ENCODE data around the gene KIAA2012. TPM values are rescaled to one million over a fixed set of nuclear protein-coding genes. Genes with fewer than 3 reads are reported as not detected.
A peak's percentile ranks its signal among the peaks of the same experiment; 100 is the strongest.

KIAA2012 gene
- total RNA-seq, 1 donor from 2014 or later = not detected

- no peak overlapping the region for H3K27ac Mint-ChIP-seq
- no peaks in the 10 kb centered on the region for H3K36me3 Mint-ChIP-seq (ENCODE audit: low read depth)
- intact Hi-C loops (cut with micrococcal nuclease) = no loop called here
- no peak overlapping the region for H3K4me3 Mint-ChIP-seq
- peaks cover 11% of the 10 kb centered on the region for H3K27me3 Mint-ChIP-seq (ENCODE audit: insufficient read depth)
- H3K4me1 Mint-ChIP-seq (ENCODE audit: low read depth) = no peaks in the 10 kb centered on the region
- DNase-seq (ENCODE audit: low spot score) = no peak
- no peaks in the 10 kb centered on the region for H3K9me3 Mint-ChIP-seq
Observed at GRCh38 chr2:202101026-202101579, 28.0 kb downstream of the KIAA2012 start.

GRCh38 chr2:202102425-202103000 is 29.5 kb downstream of the KIAA2012 start:
- no peaks in the 10 kb centered on the region for H3K4me1 Mint-ChIP-seq (ENCODE audit: low read depth)

GRCh38 chr2:202104286-202104870 is 31.3 kb downstream of the KIAA2012 start:
- Mint-ChIP-seq H3K36me3 (ENCODE audit: low read depth) (no peaks in the 10 kb centered on the region), H3K4me1 (ENCODE audit: low read depth) (no peaks in the 10 kb centered on the region), H3K27me3 (ENCODE audit: insufficient read depth) (peaks cover 11% of the 10 kb centered on the region), H3K27ac (no peak overlapping the region), H3K9me3 (no peaks in the 10 kb centered on the region), H3K4me3 (no peak overlapping the region)
- intact Hi-C loops (cut with micrococcal nuclease) = loop anchor here (1.0 kb wide), 1 partner anchor 74 kb away; no protein-coding TSS in a partner anchor
- peak; percentile 8 for DNase-seq (ENCODE audit: low spot score)

More at GRCh38 chr2:202102425-202103000, 29.5 kb downstream of the KIAA2012 start:
- DNase-seq (ENCODE audit: low spot score) = no peak
- intact Hi-C loops (cut with micrococcal nuclease) = no loop called here
- no peaks in the 10 kb centered on the region for H3K36me3 Mint-ChIP-seq (ENCODE audit: low read depth)
- H3K9me3 Mint-ChIP-seq = no peaks in the 10 kb centered on the region
- peaks cover 11% of the 10 kb centered on the region for H3K27me3 Mint-ChIP-seq (ENCODE audit: insufficient read depth)
- H3K4me3 Mint-ChIP-seq = no peak overlapping the region
- H3K27ac Mint-ChIP-seq = no peak overlapping the region

GRCh38 chr2:202105025-202105424 is 32.0 kb downstream of the KIAA2012 start:
- no peak overlapping the region for H3K27ac Mint-ChIP-seq
- H3K9me3 Mint-ChIP-seq = no peaks in the 10 kb centered on the region
- intact Hi-C loops (cut with micrococcal nuclease) = no loop called here

GRCh38 chr2:202108345-202108744 is 35.3 kb downstream of the KIAA2012 start:
- no peak overlapping the region for H3K27ac Mint-ChIP-seq
- H3K4me3 Mint-ChIP-seq = no peak overlapping the region
- intact Hi-C loops (cut with micrococcal nuclease) = no loop called here
- no peak for DNase-seq (ENCODE audit: low spot score)
- no peaks in the 10 kb centered on the region for H3K36me3 Mint-ChIP-seq (ENCODE audit: low read depth)
- peaks cover 9% of the 10 kb centered on the region for H3K27me3 Mint-ChIP-seq (ENCODE audit: insufficient read depth)
- H3K4me1 Mint-ChIP-seq (ENCODE audit: low read depth) = no peaks in the 10 kb centered on the region
- no peaks in the 10 kb centered on the region for H3K9me3 Mint-ChIP-seq

More at GRCh38 chr2:202105025-202105424, 32.0 kb downstream of the KIAA2012 start:
- Mint-ChIP-seq H3K4me1 (ENCODE audit: low read depth) (no peaks in the 10 kb centered on the region), H3K27me3 (ENCODE audit: insufficient read depth) (peaks cover 11% of the 10 kb centered on the region), H3K36me3 (ENCODE audit: low read depth) (no peaks in the 10 kb centered on the region), H3K4me3 (no peak overlapping the region)
- no peak for DNase-seq (ENCODE audit: low spot score)

- no peaks in the 10 kb centered on the region for H3K36me3 Mint-ChIP-seq (ENCODE audit: low read depth)
- DNase-seq (ENCODE audit: low spot score) = no peak
- intact Hi-C loops (cut with micrococcal nuclease) = no loop called here
- no peak overlapping the region for H3K4me3 Mint-ChIP-seq
- peaks cover 7% of the 10 kb centered on the region for H3K27me3 Mint-ChIP-seq (ENCODE audit: insufficient read depth)
- H3K27ac Mint-ChIP-seq = no peak overlapping the region
- H3K9me3 Mint-ChIP-seq = no peaks in the 10 kb centered on the region
- no peaks in the 10 kb centered on the region for H3K4me1 Mint-ChIP-seq (ENCODE audit: low read depth)
Observed at GRCh38 chr2:202109139-202109736, 36.2 kb downstream of the KIAA2012 start.

GRCh38 chr2:202109737-202110184 is 36.7 kb downstream of the KIAA2012 start:
- H3K27ac Mint-ChIP-seq = no peak overlapping the region
- no peaks in the 10 kb centered on the region for H3K36me3 Mint-ChIP-seq (ENCODE audit: low read depth)
- intact Hi-C loops (cut with micrococcal nuclease) = no loop called here
- H3K4me1 Mint-ChIP-seq (ENCODE audit: low read depth) = no peaks in the 10 kb centered on the region
- no peak overlapping the region for H3K4me3 Mint-ChIP-seq
- no peaks in the 10 kb centered on the region for H3K9me3 Mint-ChIP-seq
- no peak for DNase-seq (ENCODE audit: low spot score)
- H3K27me3 Mint-ChIP-seq (ENCODE audit: insufficient read depth) = peaks cover 2% of the 10 kb centered on the region

- H3K9me3 Mint-ChIP-seq = no peaks in the 10 kb centered on the region
- DNase-seq (ENCODE audit: low spot score) = no peak
- no peaks in the 10 kb centered on the region for H3K36me3 Mint-ChIP-seq (ENCODE audit: low read depth)
- no peak overlapping the region for H3K4me3 Mint-ChIP-seq
- peaks cover 5% of the 10 kb centered on the region for H3K27me3 Mint-ChIP-seq (ENCODE audit: insufficient read depth)
- no peaks in the 10 kb centered on the region for H3K4me1 Mint-ChIP-seq (ENCODE audit: low read depth)
- H3K27ac Mint-ChIP-seq = no peak overlapping the region
- intact Hi-C loops (cut with micrococcal nuclease) = no loop called here
Observed at GRCh38 chr2:202110491-202110890, 37.4 kb downstream of the KIAA2012 start.

GRCh38 chr2:202112041-202112440 is 39.0 kb downstream of the KIAA2012 start:
- intact Hi-C loops (cut with micrococcal nuclease) = no loop called here
- Mint-ChIP-seq H3K36me3 (ENCODE audit: low read depth) (no peaks in the 10 kb centered on the region), H3K9me3 (no peaks in the 10 kb centered on the region)

GRCh38 chr2:202113571-202114142 is 40.6 kb downstream of the KIAA2012 start:
- no peaks in the 10 kb centered on the region for H3K36me3 Mint-ChIP-seq (ENCODE audit: low read depth)
- H3K9me3 Mint-ChIP-seq = no peaks in the 10 kb centered on the region
- peaks cover 16% of the 10 kb centered on the region for H3K27me3 Mint-ChIP-seq (ENCODE audit: insufficient read depth)
- DNase-seq (ENCODE audit: low spot score) = no peak
- H3K4me3 Mint-ChIP-seq = no peak overlapping the region
- no peaks in the 10 kb centered on the region for H3K4me1 Mint-ChIP-seq (ENCODE audit: low read depth)
- no peak overlapping the region for H3K27ac Mint-ChIP-seq
- intact Hi-C loops (cut with micrococcal nuclease) = no loop called here

More at GRCh38 chr2:202112041-202112440, 39.0 kb downstream of the KIAA2012 start:
- no peak overlapping the region for H3K4me3 Mint-ChIP-seq
- peaks cover 14% of the 10 kb centered on the region for H3K27me3 Mint-ChIP-seq (ENCODE audit: insufficient read depth)
- no peak for DNase-seq (ENCODE audit: low spot score)
- no peaks in the 10 kb centered on the region for H3K4me1 Mint-ChIP-seq (ENCODE audit: low read depth)
- H3K27ac Mint-ChIP-seq = no peak overlapping the region

- H3K36me3 Mint-ChIP-seq (ENCODE audit: low read depth) = no peaks in the 10 kb centered on the region
- no peak for DNase-seq (ENCODE audit: low spot score)
- intact Hi-C loops (cut with micrococcal nuclease) = no loop called here
- H3K4me1 Mint-ChIP-seq (ENCODE audit: low read depth) = no peaks in the 10 kb centered on the region
- H3K4me3 Mint-ChIP-seq = no peak overlapping the region
- H3K27ac Mint-ChIP-seq = no peak overlapping the region
- peaks cover 16% of the 10 kb centered on the region for H3K27me3 Mint-ChIP-seq (ENCODE audit: insufficient read depth)
- no peaks in the 10 kb centered on the region for H3K9me3 Mint-ChIP-seq
Observed at GRCh38 chr2:202114291-202114690, 41.2 kb downstream of the KIAA2012 start.

- intact Hi-C loops (cut with micrococcal nuclease) = no loop called here
- Mint-ChIP-seq H3K36me3 (ENCODE audit: low read depth) (no peaks in the 10 kb centered on the region), H3K4me3 (no peak overlapping the region), H3K27ac (no peak overlapping the region), H3K9me3 (no peaks in the 10 kb centered on the region), H3K4me1 (ENCODE audit: low read depth) (no peaks in the 10 kb centered on the region), H3K27me3 (ENCODE audit: insufficient read depth) (peaks cover 16% of the 10 kb centered on the region)
- DNase-seq (ENCODE audit: low spot score) = no peak
Observed at GRCh38 chr2:202114795-202115194, 41.7 kb downstream of the KIAA2012 start.

GRCh38 chr2:202115479-202115971 is 42.5 kb downstream of the KIAA2012 start:
- H3K9me3 Mint-ChIP-seq = no peaks in the 10 kb centered on the region
- no peaks in the 10 kb centered on the region for H3K36me3 Mint-ChIP-seq (ENCODE audit: low read depth)
- intact Hi-C loops (cut with micrococcal nuclease) = no loop called here
- no peaks in the 10 kb centered on the region for H3K4me1 Mint-ChIP-seq (ENCODE audit: low read depth)
- H3K4me3 Mint-ChIP-seq = no peak overlapping the region
- no peak overlapping the region for H3K27ac Mint-ChIP-seq
- DNase-seq (ENCODE audit: low spot score) = no peak
- peaks cover 16% of the 10 kb centered on the region for H3K27me3 Mint-ChIP-seq (ENCODE audit: insufficient read depth)

Data from activated T-helper 1 cell treated with anti-CD3 and anti-CD28 coated beads, Interleukin-12 subunit alpha, Interleukin-12 subunit beta, Interleukin-2, Interleukin-4 antibody, amounts not matched to agents 30 ng/mL and 10 ng/mL and 1 ng/mL, durations not matched to agents 14 hours and 24 hours and 36 hours (primary cell).